NT2/D1 (cell line): ENCODE data around the gene SDK2.

Source experiments
- DNase-seq: peaks from one replicate; pipeline ENCODE4 v3.0.0-alpha.2; 2011; ENCODE audit warnings: low read depth, low spot score
- H3K27me3 ChIP-seq: 2 replicates; pipeline ENCODE4 v1.6.0; 2011; ENCODE audit warnings: mild to moderate bottlenecking; ENCODE audit not compliant: insufficient read length, insufficient read depth
- H3K36me3 ChIP-seq: 2 replicates; pipeline ENCODE4 v1.6.1; 2011; ENCODE audit warnings: mild to moderate bottlenecking, low read length, mixed read lengths; ENCODE audit not compliant: insufficient read depth, insufficient read length
- H3K4me1 ChIP-seq: 2 replicates; pipeline ENCODE4 v1.5.1; 2011; ENCODE audit not compliant: insufficient read depth, insufficient read length
- H3K4me3 ChIP-seq: 2 replicates; pipeline ENCODE4 v1.5.1; 2011; ENCODE audit warnings: low read depth; ENCODE audit not compliant: insufficient read length
- H3K9ac ChIP-seq: 2 replicates; pipeline ENCODE4 v1.6.0; 2011; ENCODE audit warnings: low read depth; ENCODE audit not compliant: insufficient read length
- H3K9me3 ChIP-seq: 2 replicates; pipeline ENCODE4 v1.5.1; 2011; ENCODE audit warnings: mild to moderate bottlenecking, low read length; ENCODE audit not compliant: insufficient read depth
- SUZ12 ChIP-seq: IDR thresholded peaks from 2 replicates; pipeline ENCODE4 v1.6.1; 2011; ENCODE audit not compliant: insufficient read length, insufficient read depth; ENCODE audit errors: extremely low read depth
- YY1 ChIP-seq: IDR thresholded peaks from 2 replicates; pipeline ENCODE4 v1.6.1; 2011; ENCODE audit not compliant: insufficient read length, insufficient read depth
- ZNF274 ChIP-seq: IDR thresholded peaks from 2 replicates; pipeline ENCODE4 v1.6.1; 2011; ENCODE audit warnings: mild to moderate bottlenecking, low read depth, low read length

The SDK2 gene

GRCh38 chr17:73520369-73520761 is 123.9 kb downstream of the SDK2 start:
- H3K27me3 ChIP-seq = no peaks in the 10 kb centered on the region
- DNase-seq = no peak
- H3K9me3 ChIP-seq = no peaks in the 10 kb centered on the region
- no peak overlapping the region for H3K9ac ChIP-seq
- peaks cover 6% of the 10 kb centered on the region for H3K4me1 ChIP-seq
- TF ChIP-seq SUZ12 = no peak
- no peak overlapping the region for H3K4me3 ChIP-seq
- peaks cover 5% of the 10 kb centered on the region for H3K36me3 ChIP-seq

GRCh38 chr17:73519714-73520368 is 124.4 kb downstream of the SDK2 start:
- no peak for DNase-seq
- Histone ChIP-seq H3K4me1 (peaks cover 6% of the 10 kb centered on the region), H3K36me3 (peaks cover 5% of the 10 kb centered on the region), H3K27me3 (no peaks in the 10 kb centered on the region), H3K4me3 (no peak overlapping the region), H3K9me3 (no peaks in the 10 kb centered on the region), H3K9ac (peak overlapping the region; percentile 16)
- TF ChIP-seq YY1 (no peak), ZNF274 (no peak), SUZ12 (no peak)

- DNase-seq = no peak
- Histone ChIP-seq H3K4me1 (peaks cover 12% of the 10 kb centered on the region), H3K27me3 (no peaks in the 10 kb centered on the region), H3K36me3 (no peaks in the 10 kb centered on the region), H3K9me3 (no peaks in the 10 kb centered on the region), H3K4me3 (no peak overlapping the region), H3K9ac (no peak overlapping the region)
- TF ChIP-seq SUZ12 = no peak
- no peak for TF ChIP-seq ZNF274
- no peak for TF ChIP-seq YY1
These were observed 125.2 kb downstream of the SDK2 start for GRCh38 chr17:73519011-73519410.

- TF ChIP-seq YY1 (no peak), SUZ12 (no peak), ZNF274 (no peak)
- no peaks in the 10 kb centered on the region for H3K9me3 ChIP-seq
- no peak for DNase-seq
- H3K9ac ChIP-seq = no peak overlapping the region
- H3K36me3 ChIP-seq = no peaks in the 10 kb centered on the region
- peaks cover 7% of the 10 kb centered on the region for H3K4me1 ChIP-seq
- H3K4me3 ChIP-seq = no peak overlapping the region
- no peaks in the 10 kb centered on the region for H3K27me3 ChIP-seq
These were observed 127.8 kb downstream of the SDK2 start for GRCh38 chr17:73516431-73516830.

GRCh38 chr17:73514146-73514863 is 129.9 kb downstream of the SDK2 start:
- no peak for DNase-seq
- no peaks in the 10 kb centered on the region for H3K36me3 ChIP-seq

GRCh38 chr17:73513426-73513825 is 130.8 kb downstream of the SDK2 start:
- no peak for DNase-seq
- H3K9me3 ChIP-seq = no peaks in the 10 kb centered on the region
- TF ChIP-seq ZNF274 = no peak
- TF ChIP-seq YY1 = no peak
- TF ChIP-seq SUZ12 = no peak
- H3K9ac ChIP-seq = no peak overlapping the region
- H3K4me3 ChIP-seq = no peak overlapping the region
- peaks cover 14% of the 10 kb centered on the region for H3K4me1 ChIP-seq
- no peaks in the 10 kb centered on the region for H3K36me3 ChIP-seq
- H3K27me3 ChIP-seq = no peaks in the 10 kb centered on the region

More at GRCh38 chr17:73514146-73514863, 129.9 kb downstream of the SDK2 start:
- TF ChIP-seq SUZ12 (no peak), YY1 (no peak), ZNF274 (no peak)
- H3K27me3 ChIP-seq = no peaks in the 10 kb centered on the region
- peaks cover 14% of the 10 kb centered on the region for H3K4me1 ChIP-seq
- H3K9ac ChIP-seq = no peak overlapping the region
- no peak overlapping the region for H3K4me3 ChIP-seq
- no peaks in the 10 kb centered on the region for H3K9me3 ChIP-seq

GRCh38 chr17:73511719-73512115 is 132.5 kb downstream of the SDK2 start:
- H3K36me3 ChIP-seq = peaks cover 6% of the 10 kb centered on the region
- no peak for DNase-seq
- H3K4me1 ChIP-seq = peaks cover 17% of the 10 kb centered on the region
- no peak overlapping the region for H3K9ac ChIP-seq
- no peaks in the 10 kb centered on the region for H3K27me3 ChIP-seq
- no peak overlapping the region for H3K4me3 ChIP-seq
- no peak for TF ChIP-seq SUZ12
- no peak for TF ChIP-seq ZNF274
- TF ChIP-seq YY1 = no peak
- H3K9me3 ChIP-seq = no peaks in the 10 kb centered on the region
